Smooth muscle cell (in vitro differentiated cells): ENCODE results near the gene ZBTB32. TPM values are rescaled to one million over a fixed set of nuclear protein-coding genes. Genes with fewer than 3 reads are reported as not detected.
A peak's percentile ranks its signal among the peaks of the same experiment; 100 is the strongest.

ENCODE experiments used
- DNase-seq: peaks from one replicate; lab custom pipeline; 2025; ENCODE audit not compliant: unreplicated experiment; lab: John Stamatoyannopoulos, UW
- H2AFZ ChIP-seq: fragments of 200-600 bp; sonication (generic); 2 replicates; pipeline ENCODE4 v1.6.0; 2016; ENCODE audit warnings: antibody characterized with exemption, low read depth, mild to moderate bottlenecking
- H3F3A ChIP-seq: fragments of 200-600 bp; sonication (generic); 2 replicates; pipeline ENCODE4 v1.6.0; 2017; ENCODE audit warnings: antibody characterized with exemption, low read depth
- H3K27ac ChIP-seq: fragments of 200-600 bp; sonication (generic); 2 replicates; pipeline ENCODE4 v1.5.1; 2016; ENCODE audit warnings: low read depth, mild to moderate bottlenecking
- H3K27me3 ChIP-seq: fragments of 200-600 bp; sonication (generic); 2 replicates; pipeline ENCODE4 v1.6.1; 2016; ENCODE audit warnings: low read depth, mild to moderate bottlenecking
- H3K36me3 ChIP-seq: fragments of 200-600 bp; sonication (generic); 2 replicates; pipeline ENCODE4 v1.5.1; 2016; ENCODE audit warnings: low read depth
- H3K4me1 ChIP-seq: fragments of 200-600 bp; sonication (generic); 2 replicates; pipeline ENCODE4 v1.5.1; 2016; ENCODE audit warnings: low read depth
- H3K4me2 ChIP-seq: fragments of 200-600 bp; sonication (generic); 2 replicates; pipeline ENCODE4 v1.6.0; 2016; ENCODE audit warnings: mild to moderate bottlenecking
- H3K4me3 ChIP-seq: fragments of 200-600 bp; sonication (generic); 2 replicates; pipeline ENCODE4 v1.5.1; 2016; ENCODE audit warnings: mild to moderate bottlenecking
- H3K79me2 ChIP-seq: fragments of 200-600 bp; sonication (generic); 2 replicates; pipeline ENCODE4 v1.6.0; 2016; ENCODE audit warnings: low read depth, mild to moderate bottlenecking
- H3K9ac ChIP-seq: fragments of 200-600 bp; sonication (generic); 2 replicates; pipeline ENCODE4 v1.6.0; 2016; ENCODE audit warnings: low read depth
- H3K9me3 ChIP-seq: fragments of 200-600 bp; sonication (generic); replicated peaks from 2 replicates; pipeline ENCODE4 v1.5.1; 2016; ENCODE audit warnings: low read depth
- H4K20me1 ChIP-seq: fragments of 200-600 bp; sonication (generic); 2 replicates; pipeline ENCODE4 v1.6.0; 2016; ENCODE audit warnings: low read depth
- CTCF ChIP-seq: fragments of 200-600 bp; sonication (generic); IDR thresholded peaks from 2 replicates; pipeline ENCODE4 v1.5.1; 2017; ENCODE audit warnings: borderline replicate concordance, mild to moderate bottlenecking, antibody characterized with exemption; ENCODE audit not compliant: insufficient read depth, poor library complexity, severe bottlenecking
- WGBS: methylation state at CpG from one replicate; pipeline ENCODE4 v1.1.7; 2016; ENCODE audit warnings: low lambda C conversion rate; 5-methylcytosine and 5-hydroxymethylcytosine counted together
- polyA plus RNA-seq: library from polyadenylated mRNA; unstranded; fragments of >200 nt; fragmentation: Nextera tagmentation; extraction: Ambion mirVana; gene quantifications from 2 replicates; pipeline ENCODE4 v1.2.1, GENCODE V29; 2016
- total RNA-seq: library from RNA; depleted of rRNA; stranded (reverse); fragments of >200 nt; gene quantifications from 2 replicates; pipeline ENCODE4 v1.2.3, GENCODE V29; 2014

Gene ZBTB32
- total and polyA plus RNA-seq, 2 experiments from 2014 or later, result 1.3 TPM; not detected in 1

GRCh38 chr19:35693835-35694599 lies 10.3 kb upstream of the ZBTB32 start:
- H3K4me2 ChIP-seq, result no peak overlapping the region
- H3K4me1 ChIP-seq, result no peaks in the 10 kb centered on the region
- H4K20me1 ChIP-seq, result no peaks in the 10 kb centered on the region
- H3K4me3 ChIP-seq, result no peak overlapping the region
- 46% methylated on average over 8 of the region's 8 CpGs for WGBS
- no peak overlapping the region for H3K27ac ChIP-seq
- no peak overlapping the region for H2AFZ ChIP-seq
- H3K36me3 ChIP-seq, result no peaks in the 10 kb centered on the region
- H3K9ac ChIP-seq, result no peak overlapping the region
- H3K9me3 ChIP-seq, result no peaks in the 10 kb centered on the region
- no peaks in the 10 kb centered on the region for H3F3A ChIP-seq
- no peaks in the 10 kb centered on the region for H3K79me2 ChIP-seq
- DNase-seq, result peak; percentile 33
- peak; percentile 93 for TF ChIP-seq CTCF
- H3K27me3 ChIP-seq, result no peaks in the 10 kb centered on the region

- no peak overlapping the region for H3K27ac ChIP-seq
- H3K79me2 ChIP-seq, result no peaks in the 10 kb centered on the region
- H3K9ac ChIP-seq, result no peak overlapping the region
- H3K9me3 ChIP-seq, result no peaks in the 10 kb centered on the region
- H3K4me2 ChIP-seq, result no peak overlapping the region
- H3F3A ChIP-seq, result no peaks in the 10 kb centered on the region
- DNase-seq, result no peak
- no peaks in the 10 kb centered on the region for H3K27me3 ChIP-seq
- whole genome bisulfite sequencing, result 87% methylated on average over 2 of the region's 2 CpGs
- H2AFZ ChIP-seq, result no peak overlapping the region
- H4K20me1 ChIP-seq, result no peaks in the 10 kb centered on the region
- H3K36me3 ChIP-seq, result no peaks in the 10 kb centered on the region
- no peak overlapping the region for H3K4me3 ChIP-seq
- H3K4me1 ChIP-seq, result no peaks in the 10 kb centered on the region
- TF ChIP-seq CTCF, result no peak
These were observed 8.4 kb upstream of the ZBTB32 start for GRCh38 chr19:35695895-35696422.

- no peak overlapping the region for H3K4me2 ChIP-seq
- no peak overlapping the region for H3K9ac ChIP-seq
- WGBS, result 78% methylated on average over 4 of the region's 4 CpGs
- no peaks in the 10 kb centered on the region for H3K36me3 ChIP-seq
- H3K27ac ChIP-seq, result no peak overlapping the region
- no peak for DNase-seq
- no peaks in the 10 kb centered on the region for H3K27me3 ChIP-seq
- no peaks in the 10 kb centered on the region for H4K20me1 ChIP-seq
- H2AFZ ChIP-seq, result no peak overlapping the region
- H3K4me1 ChIP-seq, result no peaks in the 10 kb centered on the region
- no peak overlapping the region for H3K4me3 ChIP-seq
- no peaks in the 10 kb centered on the region for H3F3A ChIP-seq
- no peaks in the 10 kb centered on the region for H3K79me2 ChIP-seq
- H3K9me3 ChIP-seq, result no peaks in the 10 kb centered on the region
- no peak for TF ChIP-seq CTCF
These were observed 7.5 kb upstream of the ZBTB32 start for GRCh38 chr19:35696835-35697234.
